Upper lobe of right lung (tissue), 1 donor: ENCODE results near the gene CDKN2AIP. TPM values are rescaled to one million over a fixed set of nuclear protein-coding genes. Genes with fewer than 3 reads are reported as not detected.

ENCODE experiments used
- ATAC-seq: fragments of 200-7000 bp; cut with Tn5 transposase; one replicate; pipeline ENCODE4 v1.9.1; 2020; ENCODE audit warnings: mild to moderate bottlenecking, moderate library complexity
- DNase-seq: peaks from one replicate; pipeline ENCODE4 v3.0.0-alpha.2; 2020
- H3K27ac ChIP-seq: fragments of 200-600 bp; one replicate; pipeline ENCODE4 v1.8.0; 2022
- H3K27me3 ChIP-seq: fragments of 200-600 bp; one replicate; pipeline ENCODE4 v1.8.0; 2022; ENCODE audit warnings: mild to moderate bottlenecking
- H3K36me3 ChIP-seq: fragments of 200-600 bp; one replicate; pipeline ENCODE4 v1.8.0; 2022
- H3K4me1 ChIP-seq: fragments of 200-600 bp; one replicate; pipeline ENCODE4 v1.8.0; 2022
- H3K4me3 ChIP-seq: fragments of 200-600 bp; one replicate; pipeline ENCODE4 v1.8.0; 2022; ENCODE audit warnings: mild to moderate bottlenecking
- H3K9me3 ChIP-seq: fragments of 200-600 bp; one replicate; pipeline ENCODE4 v1.8.0; 2022
- intact Hi-C: fragments of 100-400 bp; cut with DNase I; formaldehyde crosslinking; loops from one replicate; pipeline ENCODE4 v1.11.0; 2022
- long read RNA-seq: library from polyadenylated mRNA; unstranded; transcript quantifications from one replicate; pipeline ENCODE4 v2.0.0, GENCODE V29; 2021
- total RNA-seq: library from RNA; stranded (reverse); fragmentation: NEBNext Ultra II Directional; extraction: Animal tissue kit (Norgen Biotek cat#: 25700); gene quantifications from one replicate; pipeline ENCODE4 v1.2.1, GENCODE V29; 2021
- TF ChIP-seq, protein P1 (sequence below): fragments of 200-600 bp; IDR thresholded peaks from one replicate; pipeline ENCODE4 v1.8.0; 2022; ENCODE audit warnings: antibody characterized with exemption
- donor health status: DM: no; HTN: yes; CAD: no; lungs with severe emphysema.

Gene CDKN2AIP, protein sequence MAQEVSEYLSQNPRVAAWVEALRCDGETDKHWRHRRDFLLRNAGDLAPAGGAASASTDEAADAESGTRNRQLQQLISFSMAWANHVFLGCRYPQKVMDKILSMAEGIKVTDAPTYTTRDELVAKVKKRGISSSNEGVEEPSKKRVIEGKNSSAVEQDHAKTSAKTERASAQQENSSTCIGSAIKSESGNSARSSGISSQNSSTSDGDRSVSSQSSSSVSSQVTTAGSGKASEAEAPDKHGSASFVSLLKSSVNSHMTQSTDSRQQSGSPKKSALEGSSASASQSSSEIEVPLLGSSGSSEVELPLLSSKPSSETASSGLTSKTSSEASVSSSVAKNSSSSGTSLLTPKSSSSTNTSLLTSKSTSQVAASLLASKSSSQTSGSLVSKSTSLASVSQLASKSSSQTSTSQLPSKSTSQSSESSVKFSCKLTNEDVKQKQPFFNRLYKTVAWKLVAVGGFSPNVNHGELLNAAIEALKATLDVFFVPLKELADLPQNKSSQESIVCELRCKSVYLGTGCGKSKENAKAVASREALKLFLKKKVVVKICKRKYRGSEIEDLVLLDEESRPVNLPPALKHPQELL
- total RNA-seq, result 16.7 TPM
- long read RNA-seq, transcript CDKN2AIP-203 (3 exons, 2,721 nt), result minor isoform, 10 of 23 reads
- long read RNA-seq, transcript CDKN2AIP-201 (3 exons, 2,646 nt), result major isoform, 12 of 23 reads
- long read RNA-seq, partial matches to known transcripts, result 1 of 23 reads
- long read RNA-seq, other reads (novel, unspliced or antisense), result 0 of 23 reads

DNA sequence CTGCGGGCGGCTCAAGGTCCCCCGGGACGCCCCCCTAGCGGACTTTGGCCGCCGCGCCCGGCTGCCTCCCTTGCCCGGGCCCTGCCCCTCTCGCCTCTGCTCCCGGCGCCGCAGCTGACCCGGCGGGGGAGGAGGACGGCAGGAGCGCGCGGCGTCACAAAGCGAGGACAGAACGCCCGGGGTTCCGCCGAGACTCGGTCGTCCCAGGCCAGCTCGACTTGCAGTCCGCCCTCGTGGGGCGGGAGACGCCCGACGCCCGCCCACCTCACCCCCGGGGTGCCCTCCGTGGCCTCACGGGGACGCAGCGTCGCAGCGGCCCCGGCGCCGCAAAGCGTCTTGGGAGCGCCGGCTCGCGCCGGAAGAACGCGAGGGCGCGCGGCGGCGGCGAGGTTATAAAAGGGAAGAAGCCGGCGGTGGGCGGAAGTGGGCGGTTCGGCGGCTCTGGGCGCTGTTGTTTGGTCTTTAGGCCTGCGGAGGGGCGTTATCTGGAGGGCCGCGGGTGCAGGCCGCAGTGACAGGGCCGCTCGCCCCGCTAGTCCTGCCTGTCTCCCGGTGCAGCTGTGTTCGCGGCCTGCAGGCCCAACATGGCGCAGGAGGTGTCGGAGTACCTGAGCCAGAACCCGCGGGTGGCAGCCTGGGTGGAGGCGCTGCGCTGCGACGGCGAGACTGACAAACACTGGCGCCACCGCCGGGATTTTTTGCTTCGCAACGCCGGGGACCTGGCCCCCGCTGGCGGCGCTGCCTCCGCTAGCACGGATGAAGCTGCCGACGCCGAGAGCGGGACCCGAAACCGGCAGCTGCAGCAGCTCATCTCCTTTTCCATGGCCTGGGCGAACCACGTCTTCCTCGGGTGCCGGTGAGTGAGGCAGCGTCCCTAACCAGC, at the start of gene CDKN2AIP:
Gene CDKN2AIP (plus strand): TSS at position 423 of the 883 bp plus-strand sequence. CDS start 162 bp downstream, at position 585.
- intact Hi-C loops, result no loop called here
- Histone ChIP-seq H3K4me3 (peak within 1 kb of the TSS; percentile 92), H3K4me1 (peaks cover 44% of the 10 kb centered on the region)

DNA sequence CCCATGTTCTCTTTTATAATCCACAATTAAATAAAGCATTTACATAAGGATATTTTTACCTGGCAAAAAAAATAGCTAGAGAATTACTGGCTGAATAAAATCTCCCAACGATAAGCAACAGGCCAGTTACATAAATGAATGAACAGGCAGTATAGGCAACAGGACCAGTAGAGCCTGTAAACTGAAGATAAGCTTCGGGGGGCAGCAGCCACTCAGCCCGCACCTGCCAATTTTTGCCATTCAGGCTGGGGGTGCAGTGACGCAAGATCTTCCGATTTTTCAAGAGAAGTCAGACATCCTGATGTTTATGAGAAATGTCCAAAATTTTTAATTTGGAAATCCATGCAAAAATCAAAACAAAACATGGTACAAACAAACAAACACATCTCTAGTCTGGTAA, 49.0 kb upstream of the CDKN2AIP start:
- Histone ChIP-seq H3K36me3 (no peaks in the 10 kb centered on the region), H3K4me1 (peaks cover 11% of the 10 kb centered on the region), H3K4me3 (no peak overlapping the region), H3K27me3 (peaks cover 8% of the 10 kb centered on the region), H3K27ac (no peak overlapping the region), H3K9me3 (no peaks in the 10 kb centered on the region)
- intact Hi-C loops, result no loop called here
- DNase-seq (no peak), ATAC-seq (no peak)
- TF ChIP-seq, protein P1, sequence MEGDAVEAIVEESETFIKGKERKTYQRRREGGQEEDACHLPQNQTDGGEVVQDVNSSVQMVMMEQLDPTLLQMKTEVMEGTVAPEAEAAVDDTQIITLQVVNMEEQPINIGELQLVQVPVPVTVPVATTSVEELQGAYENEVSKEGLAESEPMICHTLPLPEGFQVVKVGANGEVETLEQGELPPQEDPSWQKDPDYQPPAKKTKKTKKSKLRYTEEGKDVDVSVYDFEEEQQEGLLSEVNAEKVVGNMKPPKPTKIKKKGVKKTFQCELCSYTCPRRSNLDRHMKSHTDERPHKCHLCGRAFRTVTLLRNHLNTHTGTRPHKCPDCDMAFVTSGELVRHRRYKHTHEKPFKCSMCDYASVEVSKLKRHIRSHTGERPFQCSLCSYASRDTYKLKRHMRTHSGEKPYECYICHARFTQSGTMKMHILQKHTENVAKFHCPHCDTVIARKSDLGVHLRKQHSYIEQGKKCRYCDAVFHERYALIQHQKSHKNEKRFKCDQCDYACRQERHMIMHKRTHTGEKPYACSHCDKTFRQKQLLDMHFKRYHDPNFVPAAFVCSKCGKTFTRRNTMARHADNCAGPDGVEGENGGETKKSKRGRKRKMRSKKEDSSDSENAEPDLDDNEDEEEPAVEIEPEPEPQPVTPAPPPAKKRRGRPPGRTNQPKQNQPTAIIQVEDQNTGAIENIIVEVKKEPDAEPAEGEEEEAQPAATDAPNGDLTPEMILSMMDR, result no peak

More for the DNA sequence above, at the start of gene CDKN2AIP:
- ATAC-seq (peak; percentile 97), DNase-seq (peak; percentile 98)
- no peaks in the 10 kb centered on the region for H3K9me3 ChIP-seq
- peak within 1 kb of the TSS; percentile 100 for H3K27ac ChIP-seq
- H3K36me3 ChIP-seq, result peaks cover 39% of the 10 kb centered on the region
- H3K27me3 ChIP-seq, result no peaks in the 10 kb centered on the region
- TF ChIP-seq, protein P1, result no peak

DNA sequence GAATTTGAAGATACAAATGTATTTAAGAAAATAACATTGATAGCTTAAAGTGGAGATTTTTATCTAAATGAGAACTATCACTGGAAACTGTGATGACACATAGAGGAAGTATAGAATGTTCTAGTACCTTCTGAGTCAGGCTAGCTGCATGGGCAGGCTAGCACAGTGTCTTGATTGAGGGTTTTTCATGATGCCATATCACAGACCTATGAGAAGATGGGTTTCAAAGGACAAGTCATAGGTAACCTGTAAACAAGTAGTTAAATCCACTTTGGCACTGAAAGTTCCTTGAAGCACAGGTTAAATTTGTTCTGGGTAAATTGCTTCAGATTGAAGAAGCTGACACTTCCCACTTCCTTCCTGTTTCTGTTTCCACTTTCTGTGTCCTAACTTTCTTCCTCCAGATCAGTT, 48.2 kb upstream of the CDKN2AIP start:
- TF ChIP-seq, protein P1, result no peak
- intact Hi-C loops, result no loop called here
- ATAC-seq, result no peak
- Histone ChIP-seq H3K27ac (no peak overlapping the region), H3K36me3 (no peaks in the 10 kb centered on the region), H3K9me3 (no peaks in the 10 kb centered on the region), H3K4me1 (peaks cover 11% of the 10 kb centered on the region), H3K4me3 (no peak overlapping the region), H3K27me3 (peaks cover 4% of the 10 kb centered on the region)
- no peak for DNase-seq

DNA sequence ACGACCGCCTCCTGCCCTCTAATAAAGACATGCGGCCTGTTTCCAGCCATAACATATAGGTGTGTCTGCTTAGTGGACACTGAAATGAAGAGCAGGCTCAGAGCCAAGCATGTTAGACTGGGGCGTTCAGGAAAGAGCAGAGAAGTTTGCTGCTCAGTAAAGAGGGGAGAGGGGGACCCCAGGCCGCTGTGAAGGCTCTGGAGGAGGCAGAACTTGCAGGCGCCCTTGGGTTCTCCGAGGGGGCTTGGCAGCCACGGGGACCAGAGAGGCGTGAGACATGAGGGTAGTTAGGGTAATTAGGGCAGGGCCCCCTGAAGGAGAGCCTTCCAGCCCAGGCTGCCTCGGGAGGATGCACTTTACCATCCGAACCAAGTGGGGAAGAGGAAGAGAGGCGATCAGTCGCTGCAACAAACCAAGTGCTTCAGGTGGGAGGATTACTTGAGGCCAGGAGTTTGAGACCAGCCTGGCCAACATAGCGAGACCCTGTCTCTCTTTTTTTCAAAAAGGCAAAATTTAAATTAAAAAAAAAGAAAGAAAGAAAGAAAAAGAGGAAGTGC, 46.6 kb upstream of the CDKN2AIP start:
- intact Hi-C loops, result no loop called here
- Histone ChIP-seq H3K36me3 (no peaks in the 10 kb centered on the region), H3K9me3 (no peaks in the 10 kb centered on the region), H3K27ac (peak overlapping the region; percentile 65), H3K27me3 (no peaks in the 10 kb centered on the region), H3K4me1 (peaks cover 11% of the 10 kb centered on the region), H3K4me3 (peak overlapping the region; percentile 62)
- ATAC-seq, result no peak
- TF ChIP-seq, protein P1, result no peak
- no peak for DNase-seq
